Glomerular visceral epithelial cell (primary cell): Measurements from ENCODE around the gene LTB4R.

Experiments used
- DNase-seq: peaks from one replicate; pipeline ENCODE4 v3.0.0-alpha.2; 2016; ENCODE audit errors: extremely low spot score

The LTB4R gene

DNA sequence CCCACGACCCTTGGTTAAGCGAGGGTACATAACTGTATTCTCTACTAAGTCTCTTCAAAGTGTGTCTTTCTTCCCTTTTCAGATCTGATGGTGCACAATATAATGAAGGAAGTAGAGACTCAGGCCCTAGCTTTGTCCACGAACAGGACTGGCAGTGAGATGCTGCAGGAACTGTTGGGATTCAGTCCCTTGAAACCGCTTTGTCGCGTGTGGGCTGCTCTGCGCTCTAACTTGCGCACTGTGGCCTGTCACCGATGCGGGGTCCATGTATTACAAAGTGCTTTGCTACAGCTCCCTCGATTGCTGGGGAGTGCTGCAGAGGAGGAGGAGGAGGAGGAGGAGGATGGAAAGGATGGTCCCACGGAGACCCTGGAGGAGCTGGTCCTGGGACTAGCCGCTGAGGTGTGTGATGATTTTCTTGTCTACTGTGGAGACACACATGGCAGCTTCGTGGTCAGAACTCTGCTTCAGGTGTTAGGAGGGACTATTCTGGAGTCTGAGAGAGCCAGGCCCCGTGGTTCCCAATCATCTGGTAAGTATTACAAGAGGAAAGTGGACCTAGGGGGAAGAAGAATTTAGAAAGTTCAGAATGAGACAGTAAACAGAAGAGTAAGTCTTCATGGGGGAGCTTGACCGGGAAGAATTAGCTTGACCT is 10.8 kb upstream of the LTB4R start:
- no peak for DNase-seq

DNA sequence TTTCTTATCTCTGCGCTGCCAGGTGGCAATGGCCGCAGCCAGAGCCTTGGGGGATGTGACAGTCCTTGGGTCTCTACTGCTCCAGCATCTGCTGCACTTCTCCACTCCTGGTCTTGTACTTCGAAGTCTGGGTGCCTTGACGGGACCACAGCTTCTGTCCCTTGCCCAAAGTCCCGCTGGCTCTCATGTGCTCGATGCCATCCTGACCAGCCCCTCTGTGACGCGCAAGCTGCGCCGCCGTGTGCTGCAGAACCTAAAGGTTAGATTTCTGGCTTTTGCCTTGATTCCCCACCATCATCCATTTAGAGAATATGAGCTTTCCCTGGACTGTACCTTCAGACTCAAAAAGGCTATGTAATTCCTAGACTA is 7.3 kb upstream of the LTB4R start:
- DNase-seq: no peak

DNA sequence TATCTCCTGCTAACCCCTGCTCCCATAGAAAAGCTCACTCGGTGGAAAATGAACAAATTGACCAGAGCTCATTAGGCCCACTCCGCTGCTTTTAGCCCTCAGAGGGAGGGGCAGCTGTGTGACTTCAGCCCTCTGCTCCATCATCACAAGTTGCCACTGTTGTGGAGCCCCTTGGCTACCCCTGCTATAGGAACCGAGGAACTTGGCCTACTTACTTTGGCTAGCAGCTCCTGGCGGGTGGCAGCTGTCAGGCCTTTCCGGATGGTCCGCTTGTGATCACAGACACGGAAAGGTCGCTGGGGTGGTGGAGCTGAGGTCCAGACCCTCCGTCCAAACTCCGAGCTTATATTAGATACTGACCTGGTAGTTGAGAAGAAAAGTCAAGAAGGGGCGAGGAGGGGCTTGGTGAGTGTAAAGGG is 4.1 kb upstream of the LTB4R start:
- no peak for DNase-seq

DNA sequence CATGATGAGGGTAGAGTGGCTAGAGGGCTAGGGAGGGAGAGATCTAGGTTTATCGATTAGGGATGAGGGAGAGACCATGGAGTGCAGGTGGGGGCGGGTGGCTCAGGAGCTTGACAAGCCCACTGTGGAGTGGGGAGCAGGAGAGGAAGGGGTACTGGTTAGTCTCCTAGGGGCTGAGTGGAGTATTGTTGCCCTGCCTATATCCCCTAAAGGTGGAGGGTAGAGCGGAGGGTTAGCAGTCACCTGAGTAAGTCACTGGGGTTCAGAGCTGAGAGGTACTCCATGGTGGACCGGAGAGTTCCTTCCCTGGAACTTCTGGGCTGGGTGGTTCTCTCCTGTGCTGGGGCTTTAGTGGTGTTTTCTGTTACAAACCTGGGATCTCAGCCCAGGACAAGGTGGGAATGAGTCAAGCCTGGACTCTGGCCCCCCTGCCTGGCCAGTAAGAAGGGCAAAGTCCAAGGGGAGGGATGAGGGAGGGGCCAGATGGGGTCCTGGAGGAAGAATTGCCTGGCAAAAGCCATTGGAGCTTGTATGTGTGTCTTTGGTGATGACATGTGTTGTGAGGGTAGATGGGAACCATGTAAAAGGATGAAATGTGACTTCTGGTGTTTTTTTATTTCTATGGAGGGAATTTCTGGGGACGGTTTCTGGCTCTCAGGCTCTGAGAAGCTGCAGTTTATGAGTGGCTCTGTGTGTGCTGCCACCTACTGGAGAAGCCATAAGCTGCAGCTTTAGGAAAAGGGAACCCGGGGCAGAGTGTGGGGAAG is 3.5 kb upstream of the LTB4R start, which contains the start of gene CIDEB:
TSS of gene CIDEB (minus strand) at position 403 of the 767 bp plus-strand sequence. CDS start at position 284, 119 bp downstream.
- peak; percentile 71 for DNase-seq

DNA sequence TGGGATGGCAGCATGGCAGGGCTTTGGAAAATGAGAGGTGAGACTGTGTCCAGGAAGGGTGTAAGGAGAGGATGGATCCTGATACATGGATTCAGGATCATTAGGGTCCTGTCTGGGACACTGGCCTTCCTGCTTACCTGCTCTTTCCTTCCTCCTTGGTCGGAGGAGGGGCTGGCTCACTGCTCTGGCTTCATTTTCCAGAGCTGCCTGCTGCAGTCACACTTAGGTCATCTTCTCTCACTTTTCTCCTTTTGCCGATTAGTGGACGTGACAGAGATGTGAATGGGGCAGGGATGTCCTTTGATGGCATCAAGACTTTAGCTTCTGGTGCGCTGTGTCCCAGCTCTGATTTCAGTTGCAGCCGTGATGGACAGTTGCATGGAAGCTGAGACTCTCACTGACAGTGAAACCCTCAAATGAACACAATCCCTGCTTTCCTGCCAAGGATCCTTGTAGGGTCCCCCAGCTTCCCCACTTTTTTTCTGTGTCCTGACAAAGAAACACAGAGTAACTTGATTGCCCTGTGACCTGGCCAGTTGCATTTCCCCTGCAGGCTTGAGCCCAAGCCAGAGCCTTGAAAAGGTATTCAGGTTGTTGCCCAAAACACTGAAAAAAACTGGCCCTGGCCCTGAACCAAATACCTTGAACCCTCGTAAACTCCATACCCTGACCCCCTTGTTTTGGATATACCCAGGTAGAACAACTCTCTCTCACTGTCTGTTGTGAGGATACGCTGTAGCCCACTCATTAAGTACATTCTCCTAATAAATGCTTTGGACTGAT is 2.8 kb upstream of the LTB4R start:
- no peak for DNase-seq

DNA sequence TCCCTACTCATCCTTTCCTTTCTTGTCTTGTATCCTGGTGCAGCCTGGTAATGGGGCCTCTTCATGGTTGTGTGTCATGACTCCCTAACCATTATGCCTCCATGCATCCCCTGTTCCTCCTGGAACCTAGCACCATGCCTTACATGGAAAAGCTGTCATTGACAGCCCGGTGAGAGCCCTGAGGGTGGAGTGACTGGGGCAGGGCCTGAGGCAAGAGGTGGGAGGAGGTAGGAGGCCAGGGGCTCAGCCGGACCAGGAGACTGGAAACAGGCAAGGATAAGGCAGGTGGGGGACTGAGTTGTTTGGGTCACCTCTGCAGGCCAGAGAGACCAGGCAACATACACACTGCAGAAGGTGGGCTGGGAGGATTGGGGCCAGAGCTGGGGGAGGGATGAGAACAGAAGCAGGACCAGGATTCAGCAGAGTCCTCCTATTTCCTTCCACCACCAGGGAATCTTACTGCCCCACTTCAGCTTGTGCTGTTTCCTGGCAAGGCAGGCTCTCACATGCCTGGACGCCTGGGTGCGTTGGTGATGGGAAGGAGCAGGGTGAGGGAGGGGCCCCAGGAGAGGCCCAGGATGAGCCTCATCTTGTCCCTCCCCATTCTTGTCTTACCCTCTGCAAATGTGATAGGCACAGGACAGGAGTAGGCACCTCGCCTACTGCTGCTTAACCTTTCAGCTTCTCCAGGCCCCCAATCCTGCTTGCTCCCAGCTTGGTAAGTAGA is 1.6 kb upstream of the LTB4R start, which contains the start of gene LTB4R2:
TSS of gene LTB4R2 (plus strand) at position 603 of the 727 bp plus-strand sequence. CDS start 525 bp downstream, outside the sequence.
- no peak for DNase-seq

DNA sequence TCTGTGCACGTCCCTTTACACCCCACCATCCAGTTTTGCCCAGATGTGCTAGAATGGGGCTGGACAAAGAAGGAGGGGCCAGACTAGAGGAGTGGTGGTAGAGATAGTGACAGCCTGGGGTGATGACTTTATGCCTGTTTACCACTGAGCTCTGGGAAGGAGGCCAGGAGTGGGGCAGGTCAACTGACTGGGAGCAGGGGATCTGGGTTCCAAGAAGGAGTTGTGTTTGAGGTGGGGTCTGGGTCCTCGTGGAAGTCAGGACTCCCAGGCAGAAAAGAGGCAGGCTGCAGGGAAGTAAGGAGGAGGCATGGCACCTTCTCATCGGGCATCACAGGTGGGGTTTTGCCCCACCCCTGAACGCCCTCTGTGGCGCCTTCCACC is 1.0 kb upstream of the LTB4R start:
- no peak for DNase-seq

DNA sequence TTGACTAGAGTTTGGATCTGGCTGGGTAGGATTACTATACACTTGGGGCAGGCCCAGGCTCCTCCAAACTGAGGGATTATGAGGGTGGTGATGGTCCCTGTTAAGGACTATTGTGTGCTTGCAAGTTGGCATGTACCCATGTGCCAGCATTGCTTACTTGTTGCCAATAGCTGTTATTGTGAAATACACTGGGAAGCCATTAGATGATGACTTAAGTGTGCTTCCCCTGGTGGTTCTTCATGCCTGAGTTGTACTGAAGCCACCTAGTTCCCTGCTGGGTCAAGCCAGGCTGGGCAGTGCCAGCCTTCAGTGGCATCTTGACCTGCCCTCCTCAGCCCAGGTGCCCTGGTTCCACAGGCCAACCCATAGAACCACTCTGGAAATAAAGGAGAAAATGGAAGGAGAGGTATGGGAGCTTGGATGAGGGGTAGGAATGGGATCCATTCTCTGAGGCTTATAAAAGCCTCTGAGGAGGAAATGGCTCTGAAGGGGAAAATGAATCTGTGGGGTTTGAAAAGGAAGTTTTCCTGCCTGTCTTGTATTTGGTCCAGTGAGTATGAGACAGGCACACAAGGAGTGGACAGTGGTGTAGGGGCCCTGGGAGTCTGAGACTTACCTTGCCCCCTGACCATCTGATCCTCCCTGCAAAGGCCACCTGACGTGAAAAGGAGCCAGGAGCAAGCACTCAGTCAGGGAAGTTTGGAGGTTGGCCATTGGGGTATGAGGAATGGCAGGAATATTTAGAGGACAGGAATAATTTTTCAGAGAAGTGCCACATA is 724 bp downstream of the LTB4R start:
- no peak for DNase-seq

DNA sequence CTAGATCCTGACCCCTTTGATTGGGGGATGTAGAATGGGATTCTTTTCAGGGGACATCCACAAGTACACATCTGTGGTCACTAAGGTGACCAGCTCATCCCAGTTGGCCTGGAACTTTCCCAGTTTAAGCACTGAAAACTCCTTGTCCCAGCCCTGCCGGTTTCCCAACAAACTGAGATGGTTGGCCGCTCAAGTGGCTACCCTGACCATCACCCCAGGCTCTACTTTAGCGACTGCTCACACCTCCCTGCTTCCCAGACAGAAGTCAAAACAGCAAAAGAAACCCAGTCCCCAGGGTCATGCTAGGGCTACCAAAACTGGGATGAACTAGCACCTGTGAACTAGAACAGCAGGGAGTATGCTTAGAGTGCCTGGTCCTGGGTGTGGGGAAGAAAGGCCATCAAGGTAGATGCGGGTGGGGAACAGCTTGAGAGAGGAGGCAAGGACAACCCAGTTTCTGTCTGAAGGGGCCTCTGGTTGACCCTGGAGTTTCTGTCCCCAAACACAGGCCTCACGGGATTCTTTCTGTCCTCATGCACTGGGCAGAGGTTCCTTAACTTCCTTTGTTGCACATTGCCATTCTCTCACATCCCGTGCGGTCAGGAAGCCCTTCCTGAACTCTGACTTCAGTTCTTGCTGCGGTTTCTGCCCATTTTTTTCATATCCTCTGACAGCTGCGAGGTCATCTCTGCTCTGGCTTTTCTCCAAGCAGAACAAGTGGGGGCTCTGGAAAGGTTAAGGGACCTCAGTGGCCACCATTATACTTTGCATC is 1.6 kb downstream of the LTB4R start:
- DNase-seq: peak; percentile 35

DNA sequence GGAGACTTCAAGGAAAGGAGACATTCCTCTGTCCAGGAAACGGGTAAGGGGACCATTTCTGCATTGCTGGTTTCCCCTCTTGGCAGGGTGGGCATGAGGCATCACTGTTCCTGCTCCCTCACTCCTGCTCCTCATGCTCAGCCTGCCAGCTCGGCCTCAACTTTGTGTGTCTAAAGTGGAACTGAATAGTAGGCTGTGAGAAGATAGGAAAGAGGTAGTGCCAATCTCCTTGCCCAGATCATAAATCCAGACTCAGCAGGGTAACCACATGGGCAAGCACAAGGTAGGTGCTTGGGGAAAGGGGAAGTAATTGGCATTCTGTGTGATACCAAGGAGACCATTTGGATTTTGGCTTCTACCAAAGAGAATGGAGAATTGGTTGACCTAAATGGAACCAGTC is 2.6 kb downstream of the LTB4R start:
- no peak for DNase-seq

DNA sequence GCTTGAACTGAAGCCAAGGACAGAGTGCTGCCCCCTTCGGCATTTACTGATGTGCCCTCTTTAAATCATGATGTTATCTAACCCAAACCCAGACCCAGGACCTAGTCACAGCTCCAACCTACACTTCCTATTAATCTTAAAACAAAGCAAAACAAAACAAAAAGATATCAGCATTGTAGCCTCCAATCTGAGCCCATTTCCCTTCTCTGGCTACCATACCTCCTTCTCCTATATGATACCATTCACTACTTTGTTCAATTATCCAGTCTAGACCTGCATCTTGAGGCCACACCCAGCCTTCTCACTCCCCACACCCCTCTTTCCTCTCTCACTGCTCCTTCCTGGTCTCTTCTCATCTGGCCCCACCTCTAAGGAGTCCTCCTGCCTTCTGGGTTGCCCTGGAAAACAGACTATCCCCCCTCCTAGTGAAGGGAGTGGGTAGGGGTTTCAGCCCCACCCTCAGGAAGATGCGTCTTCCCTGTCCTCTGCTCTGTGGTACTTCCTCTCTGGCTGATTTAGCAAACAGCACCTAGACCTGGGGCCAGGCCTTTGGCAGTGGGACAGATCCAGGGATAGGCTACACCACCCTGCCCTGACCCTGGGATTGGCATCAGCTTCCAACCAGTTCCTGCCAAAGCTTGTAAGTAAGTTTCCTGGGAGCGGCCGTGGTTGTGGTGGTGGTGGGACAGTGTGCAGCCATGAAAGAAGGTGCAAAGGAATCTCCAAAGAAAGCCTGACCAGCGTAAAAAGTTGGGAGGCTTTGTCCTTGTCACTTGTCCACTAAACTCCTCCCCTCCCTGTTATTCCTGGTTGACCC is 3.3 kb downstream of the LTB4R start:
- no peak for DNase-seq

DNA sequence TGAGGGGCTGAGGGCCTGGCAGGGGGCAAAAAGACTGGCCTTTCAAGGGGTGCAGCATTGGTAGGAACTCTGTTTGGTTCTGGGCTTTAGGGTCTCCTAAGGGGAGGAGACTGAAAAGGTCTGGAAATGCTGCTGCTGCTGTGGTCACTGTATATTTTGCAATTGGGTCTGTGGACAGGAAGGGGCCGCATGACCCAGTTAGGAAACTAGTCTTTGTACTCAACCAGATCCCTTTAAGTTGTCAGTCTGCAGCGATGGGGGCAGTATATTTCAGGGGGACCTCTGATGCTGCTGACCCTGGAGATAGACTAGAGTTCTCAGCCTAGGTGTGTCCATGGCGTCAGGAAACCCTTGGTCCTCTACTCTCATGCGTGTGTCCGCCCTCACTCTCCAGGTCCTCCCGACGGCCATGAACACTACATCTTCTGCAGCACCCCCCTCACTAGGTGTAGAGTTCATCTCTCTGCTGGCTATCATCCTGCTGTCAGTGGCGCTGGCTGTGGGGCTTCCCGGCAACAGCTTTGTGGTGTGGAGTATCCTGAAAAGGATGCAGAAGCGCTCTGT is 4.0 kb downstream of the LTB4R start:
- no peak for DNase-seq

DNA sequence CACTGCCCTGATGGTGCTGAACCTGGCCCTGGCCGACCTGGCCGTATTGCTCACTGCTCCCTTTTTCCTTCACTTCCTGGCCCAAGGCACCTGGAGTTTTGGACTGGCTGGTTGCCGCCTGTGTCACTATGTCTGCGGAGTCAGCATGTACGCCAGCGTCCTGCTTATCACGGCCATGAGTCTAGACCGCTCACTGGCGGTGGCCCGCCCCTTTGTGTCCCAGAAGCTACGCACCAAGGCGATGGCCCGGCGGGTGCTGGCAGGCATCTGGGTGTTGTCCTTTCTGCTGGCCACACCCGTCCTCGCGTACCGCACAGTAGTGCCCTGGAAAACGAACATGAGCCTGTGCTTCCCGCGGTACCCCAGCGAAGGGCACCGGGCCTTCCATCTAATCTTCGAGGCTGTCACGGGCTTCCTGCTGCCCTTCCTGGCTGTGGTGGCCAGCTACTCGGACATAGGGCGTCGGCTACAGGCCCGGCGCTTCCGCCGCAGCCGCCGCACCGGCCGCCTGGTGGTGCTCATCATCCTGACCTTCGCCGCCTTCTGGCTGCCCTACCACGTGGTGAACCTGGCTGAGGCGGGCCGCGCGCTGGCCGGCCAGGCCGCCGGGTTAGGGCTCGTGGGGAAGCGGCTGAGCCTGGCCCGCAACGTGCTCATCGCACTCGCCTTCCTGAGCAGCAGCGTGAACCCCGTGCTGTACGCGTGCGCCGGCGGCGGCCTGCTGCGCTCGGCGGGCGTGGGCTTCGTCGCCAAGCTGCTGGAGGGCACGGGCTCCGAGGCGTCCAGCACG is 4.7 kb downstream of the LTB4R start:
- no peak for DNase-seq

DNA sequence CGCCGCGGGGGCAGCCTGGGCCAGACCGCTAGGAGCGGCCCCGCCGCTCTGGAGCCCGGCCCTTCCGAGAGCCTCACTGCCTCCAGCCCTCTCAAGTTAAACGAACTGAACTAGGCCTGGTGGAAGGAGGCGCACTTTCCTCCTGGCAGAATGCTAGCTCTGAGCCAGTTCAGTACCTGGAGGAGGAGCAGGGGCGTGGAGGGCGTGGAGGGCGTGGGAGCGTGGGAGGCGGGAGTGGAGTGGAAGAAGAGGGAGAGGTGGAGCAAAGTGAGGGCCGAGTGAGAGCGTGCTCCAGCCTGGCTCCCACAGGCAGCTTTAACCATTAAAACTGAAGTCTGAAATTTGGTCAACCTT is 5.3 kb downstream of the LTB4R start:
- no peak for DNase-seq

DNA sequence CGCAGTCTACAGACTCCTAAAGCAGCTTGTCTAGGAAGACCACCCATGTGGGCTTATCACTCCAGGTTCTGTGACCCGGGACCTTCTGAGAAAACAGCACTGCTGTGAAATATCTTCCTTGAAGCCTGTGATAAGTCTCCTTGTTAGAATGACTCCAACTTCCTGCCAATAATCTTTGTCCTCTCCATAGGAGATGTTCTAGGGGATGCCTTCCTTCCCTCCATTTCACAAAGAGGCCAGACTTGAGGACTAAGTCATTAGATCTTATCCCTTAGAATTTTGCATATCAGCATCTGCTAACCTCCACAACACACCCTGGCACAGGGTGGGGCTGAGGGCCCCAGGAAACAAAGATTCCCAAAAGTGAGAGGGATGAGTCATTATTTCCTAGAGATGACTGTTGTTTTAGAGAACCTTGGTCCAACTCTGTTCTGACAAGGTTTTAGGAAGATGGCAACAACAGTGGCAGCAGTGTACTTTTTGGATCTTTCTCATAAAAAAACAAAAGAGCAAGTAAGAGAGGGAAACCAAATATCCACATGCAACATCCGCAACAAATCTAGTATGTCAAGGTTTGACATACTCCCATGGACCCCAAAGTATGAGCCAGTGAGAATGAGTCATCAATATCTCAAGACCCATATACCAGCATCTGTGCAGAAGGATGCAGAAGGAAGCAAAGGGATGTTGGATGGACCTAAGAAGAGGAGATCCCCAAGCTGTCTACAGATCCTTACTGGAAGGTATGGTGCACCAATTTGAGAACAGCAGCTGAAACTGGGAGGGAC is 6.0 kb downstream of the LTB4R start:
- no peak for DNase-seq

DNA sequence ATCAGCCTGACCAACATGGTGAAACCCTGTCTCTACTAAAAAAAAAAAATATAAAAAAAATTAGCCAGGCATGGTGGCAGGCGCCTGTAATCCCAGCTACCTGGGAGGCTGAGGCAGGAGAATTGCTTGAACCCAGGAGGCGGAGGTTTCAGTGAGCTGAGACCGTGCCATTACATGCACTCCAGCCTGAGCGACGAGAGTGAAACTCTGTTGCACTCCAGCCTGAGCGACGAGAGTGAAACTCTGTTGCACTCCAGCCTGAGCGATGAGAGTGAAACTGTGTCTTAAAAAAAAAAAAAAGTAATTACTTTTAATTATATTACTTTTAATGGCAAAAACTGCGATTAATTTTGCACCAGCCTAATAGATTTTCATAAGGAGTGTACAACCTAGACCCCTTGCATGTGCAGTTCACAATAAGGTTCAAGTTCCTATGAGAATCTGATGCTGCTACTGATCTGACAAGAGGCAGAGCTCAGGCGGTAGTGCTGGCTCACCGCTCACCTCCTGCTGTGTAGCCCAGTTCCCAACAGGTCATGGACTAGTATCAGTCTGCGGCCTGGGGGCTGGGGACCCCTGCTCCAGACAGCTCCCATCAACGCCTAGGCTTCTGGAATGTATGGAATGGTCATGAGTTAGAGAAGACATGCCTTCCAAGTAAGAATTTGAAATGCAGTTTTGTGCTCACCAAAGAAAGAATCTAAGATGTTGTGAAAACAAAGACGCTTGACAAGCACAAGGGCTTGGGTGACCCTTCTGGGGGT is 10.1 kb downstream of the LTB4R start:
- DNase-seq: no peak

DNA sequence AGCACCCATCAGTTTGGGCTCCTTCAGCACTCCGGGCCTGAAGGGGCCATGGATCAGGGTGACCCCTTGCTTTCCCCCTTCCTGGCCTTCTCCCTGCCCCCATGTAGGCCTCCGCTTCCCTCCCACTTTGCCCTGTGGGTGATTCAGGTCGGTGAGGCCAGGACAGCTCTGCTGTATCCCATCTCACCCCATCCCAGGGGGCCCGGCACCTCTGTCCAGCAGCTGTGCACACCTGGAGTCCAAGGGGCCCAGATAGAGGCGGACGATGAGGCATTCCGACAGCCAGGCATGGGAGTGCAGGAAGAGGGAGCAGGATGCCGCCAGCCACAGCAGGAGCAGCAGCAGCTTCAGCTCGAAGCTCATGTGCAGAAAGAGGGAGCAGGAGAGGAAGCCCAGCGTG is 11.4 kb downstream of the LTB4R start:
- DNase-seq: no peak
